ENCODE results near the gene NCR3LG1. TPM values are rescaled to one million over a fixed set of nuclear protein-coding genes. Genes with fewer than 3 reads are reported as not detected.

The NCR3LG1 gene
- total and polyA plus RNA-seq, 9 of the 15 experiments (the other 6 are each of a cell fraction or from before 2014, with no cell fraction given), result 4.1 to 39.8 (median 25.1) TPM

DNA sequence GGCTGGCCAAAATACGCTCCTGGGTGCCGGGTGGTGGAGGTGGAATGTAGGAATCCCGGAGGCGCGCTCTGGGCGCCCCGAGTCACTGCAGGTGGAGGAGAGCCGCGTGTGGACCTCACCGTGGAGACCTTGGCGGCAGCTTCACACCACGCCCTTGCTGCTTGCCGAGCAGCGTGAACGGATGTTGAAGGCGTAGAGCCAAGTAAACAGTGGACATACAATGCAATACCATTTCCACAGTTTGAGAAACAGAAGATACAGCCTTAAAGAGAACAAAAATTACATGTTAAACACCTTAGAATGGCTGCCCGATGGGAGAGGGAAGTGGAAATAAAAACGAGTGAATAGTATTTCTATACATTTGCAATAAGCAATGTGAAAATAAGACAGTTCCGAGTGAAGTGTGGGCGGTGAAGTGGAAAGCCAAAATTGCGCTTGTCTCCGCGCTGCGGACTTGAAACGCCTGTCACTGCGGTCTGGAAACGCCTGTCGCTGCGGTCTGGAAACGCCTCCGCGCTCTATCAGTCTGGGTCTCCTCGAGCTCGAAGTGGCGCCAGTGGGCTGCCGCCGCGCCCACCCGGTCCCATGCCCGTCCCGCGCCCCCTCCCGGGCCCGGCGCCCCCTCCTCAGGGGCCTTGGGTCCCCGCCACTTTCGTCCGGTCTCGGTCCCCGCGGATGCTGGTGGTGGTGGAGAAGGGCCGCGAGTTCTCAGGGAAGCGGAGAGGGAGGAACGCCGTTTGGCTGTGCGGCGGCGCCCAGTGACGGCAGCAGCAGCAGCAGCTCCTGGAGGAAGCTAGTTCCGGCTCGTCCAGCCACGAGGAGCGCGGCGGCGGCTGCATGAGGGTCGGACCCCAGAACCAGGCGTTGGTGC, 1.6 kb downstream of the NCR3LG1 start (continued):
- TF ChIP-seq POLR2AphosphoS5 (IDR thresholded peaks at IDR 0.05; ENCODE audit: control insufficient read depth, insufficient read depth, low read depth, low read length) (peak; percentile 45; the same call in 1 of the 2 replicates), TAF1 (IDR thresholded peaks at IDR 0.05; ENCODE audit: control insufficient read depth, extremely low read depth, insufficient read depth, low read length, severe bottlenecking) (peak; percentile 74), GABPB1 (CRISPR knock-in tag; IDR thresholded peaks at IDR 0.05) (peak; percentile 75), SMAD4 (CRISPR knock-in tag; conservative IDR thresholded peaks at IDR 0.05) (peak; percentile 96), EP300 (IDR thresholded peaks at IDR 0.05; ENCODE audit: low read length) (no peak), RBFOX2 (IDR thresholded peaks at IDR 0.05; ENCODE audit: low read depth, low read length) (peak; percentile 95), TRIM24 (IDR thresholded peaks at IDR 0.05) (0 out of 4 replicates have a peak, but pooled peaks of 1 of the 2 experiments have one; percentile 48), ZZZ3 (IDR thresholded peaks at IDR 0.05) (no peak), HIVEP1 (CRISPR knock-in tag; IDR thresholded peaks at IDR 0.05) (no peak), FOSL1 (tag; conservative IDR thresholded peaks at IDR 0.05) (0 out of 2 replicates have a peak, but pooled peaks have one; percentile 16), TOE1 (IDR thresholded peaks at IDR 0.05; ENCODE audit: borderline replicate concordance) (0 out of 2 replicates have a peak, but pooled peaks have one; percentile 26), TOE1 (CRISPR knock-in tag; IDR thresholded peaks at IDR 0.05; ENCODE audit: borderline replicate concordance, low read depth) (no peak)
- TF ChIP-seq, protein P1, sequence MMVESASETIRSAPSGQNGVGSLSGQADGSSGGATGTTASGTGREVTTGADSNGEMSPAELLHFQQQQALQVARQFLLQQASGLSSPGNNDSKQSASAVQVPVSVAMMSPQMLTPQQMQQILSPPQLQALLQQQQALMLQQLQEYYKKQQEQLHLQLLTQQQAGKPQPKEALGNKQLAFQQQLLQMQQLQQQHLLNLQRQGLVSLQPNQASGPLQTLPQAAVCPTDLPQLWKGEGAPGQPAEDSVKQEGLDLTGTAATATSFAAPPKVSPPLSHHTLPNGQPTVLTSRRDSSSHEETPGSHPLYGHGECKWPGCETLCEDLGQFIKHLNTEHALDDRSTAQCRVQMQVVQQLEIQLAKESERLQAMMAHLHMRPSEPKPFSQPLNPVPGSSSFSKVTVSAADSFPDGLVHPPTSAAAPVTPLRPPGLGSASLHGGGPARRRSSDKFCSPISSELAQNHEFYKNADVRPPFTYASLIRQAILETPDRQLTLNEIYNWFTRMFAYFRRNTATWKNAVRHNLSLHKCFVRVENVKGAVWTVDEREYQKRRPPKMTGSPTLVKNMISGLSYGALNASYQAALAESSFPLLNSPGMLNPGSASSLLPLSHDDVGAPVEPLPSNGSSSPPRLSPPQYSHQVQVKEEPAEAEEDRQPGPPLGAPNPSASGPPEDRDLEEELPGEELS (CRISPR knock-in tag; IDR thresholded peaks at IDR 0.05; ENCODE audit: borderline replicate concordance), result 0 out of 2 replicates have a peak, but pooled peaks have one; percentile 66
- TF ChIP-seq, protein P2, sequence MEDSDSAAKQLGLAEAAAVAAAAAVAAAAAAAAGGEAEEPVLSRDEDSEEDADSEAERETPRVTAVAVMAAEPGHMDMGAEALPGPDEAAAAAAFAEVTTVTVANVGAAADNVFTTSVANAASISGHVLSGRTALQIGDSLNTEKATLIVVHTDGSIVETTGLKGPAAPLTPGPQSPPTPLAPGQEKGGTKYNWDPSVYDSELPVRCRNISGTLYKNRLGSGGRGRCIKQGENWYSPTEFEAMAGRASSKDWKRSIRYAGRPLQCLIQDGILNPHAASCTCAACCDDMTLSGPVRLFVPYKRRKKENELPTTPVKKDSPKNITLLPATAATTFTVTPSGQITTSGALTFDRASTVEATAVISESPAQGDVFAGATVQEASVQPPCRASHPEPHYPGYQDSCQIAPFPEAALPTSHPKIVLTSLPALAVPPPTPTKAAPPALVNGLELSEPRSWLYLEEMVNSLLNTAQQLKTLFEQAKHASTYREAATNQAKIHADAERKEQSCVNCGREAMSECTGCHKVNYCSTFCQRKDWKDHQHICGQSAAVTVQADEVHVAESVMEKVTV (CRISPR knock-in tag; IDR thresholded peaks at IDR 0.05), result no peak
- TF ChIP-seq, protein P3, sequence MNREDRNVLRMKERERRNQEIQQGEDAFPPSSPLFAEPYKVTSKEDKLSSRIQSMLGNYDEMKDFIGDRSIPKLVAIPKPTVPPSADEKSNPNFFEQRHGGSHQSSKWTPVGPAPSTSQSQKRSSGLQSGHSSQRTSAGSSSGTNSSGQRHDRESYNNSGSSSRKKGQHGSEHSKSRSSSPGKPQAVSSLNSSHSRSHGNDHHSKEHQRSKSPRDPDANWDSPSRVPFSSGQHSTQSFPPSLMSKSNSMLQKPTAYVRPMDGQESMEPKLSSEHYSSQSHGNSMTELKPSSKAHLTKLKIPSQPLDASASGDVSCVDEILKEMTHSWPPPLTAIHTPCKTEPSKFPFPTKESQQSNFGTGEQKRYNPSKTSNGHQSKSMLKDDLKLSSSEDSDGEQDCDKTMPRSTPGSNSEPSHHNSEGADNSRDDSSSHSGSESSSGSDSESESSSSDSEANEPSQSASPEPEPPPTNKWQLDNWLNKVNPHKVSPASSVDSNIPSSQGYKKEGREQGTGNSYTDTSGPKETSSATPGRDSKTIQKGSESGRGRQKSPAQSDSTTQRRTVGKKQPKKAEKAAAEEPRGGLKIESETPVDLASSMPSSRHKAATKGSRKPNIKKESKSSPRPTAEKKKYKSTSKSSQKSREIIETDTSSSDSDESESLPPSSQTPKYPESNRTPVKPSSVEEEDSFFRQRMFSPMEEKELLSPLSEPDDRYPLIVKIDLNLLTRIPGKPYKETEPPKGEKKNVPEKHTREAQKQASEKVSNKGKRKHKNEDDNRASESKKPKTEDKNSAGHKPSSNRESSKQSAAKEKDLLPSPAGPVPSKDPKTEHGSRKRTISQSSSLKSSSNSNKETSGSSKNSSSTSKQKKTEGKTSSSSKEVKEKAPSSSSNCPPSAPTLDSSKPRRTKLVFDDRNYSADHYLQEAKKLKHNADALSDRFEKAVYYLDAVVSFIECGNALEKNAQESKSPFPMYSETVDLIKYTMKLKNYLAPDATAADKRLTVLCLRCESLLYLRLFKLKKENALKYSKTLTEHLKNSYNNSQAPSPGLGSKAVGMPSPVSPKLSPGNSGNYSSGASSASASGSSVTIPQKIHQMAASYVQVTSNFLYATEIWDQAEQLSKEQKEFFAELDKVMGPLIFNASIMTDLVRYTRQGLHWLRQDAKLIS (CRISPR knock-in tag; IDR thresholded peaks at IDR 0.05), result peak; percentile 96
- TF ChIP-seq, protein P4, sequence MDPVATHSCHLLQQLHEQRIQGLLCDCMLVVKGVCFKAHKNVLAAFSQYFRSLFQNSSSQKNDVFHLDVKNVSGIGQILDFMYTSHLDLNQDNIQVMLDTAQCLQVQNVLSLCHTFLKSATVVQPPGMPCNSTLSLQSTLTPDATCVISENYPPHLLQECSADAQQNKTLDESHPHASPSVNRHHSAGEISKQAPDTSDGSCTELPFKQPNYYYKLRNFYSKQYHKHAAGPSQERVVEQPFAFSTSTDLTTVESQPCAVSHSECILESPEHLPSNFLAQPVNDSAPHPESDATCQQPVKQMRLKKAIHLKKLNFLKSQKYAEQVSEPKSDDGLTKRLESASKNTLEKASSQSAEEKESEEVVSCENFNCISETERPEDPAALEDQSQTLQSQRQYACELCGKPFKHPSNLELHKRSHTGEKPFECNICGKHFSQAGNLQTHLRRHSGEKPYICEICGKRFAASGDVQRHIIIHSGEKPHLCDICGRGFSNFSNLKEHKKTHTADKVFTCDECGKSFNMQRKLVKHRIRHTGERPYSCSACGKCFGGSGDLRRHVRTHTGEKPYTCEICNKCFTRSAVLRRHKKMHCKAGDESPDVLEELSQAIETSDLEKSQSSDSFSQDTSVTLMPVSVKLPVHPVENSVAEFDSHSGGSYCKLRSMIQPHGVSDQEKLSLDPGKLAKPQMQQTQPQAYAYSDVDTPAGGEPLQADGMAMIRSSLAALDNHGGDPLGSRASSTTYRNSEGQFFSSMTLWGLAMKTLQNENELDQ (CRISPR knock-in tag; IDR thresholded peaks at IDR 0.05; ENCODE audit: borderline replicate concordance), result no peak

Measured in K562 (cell line).